Spleen (tissue), 11 donors: ENCODE data around the gene NCL. TPM values are rescaled to one million over a fixed set of nuclear protein-coding genes. Genes with fewer than 3 reads are reported as not detected.

Experiments used
- DNase-seq: peaks from one replicate; pipeline ENCODE4 v3.0.0-alpha.2; 2020
- H3K27ac ChIP-seq, 8 donors: fragments of 200-600 bp; sonication (generic) in 7 of 8; 1 replicate in 4 of 8; 2 replicates in 4 of 8; pipeline versions ENCODE4 v1.5.0 to v1.8.0; 2016 to 2021; ENCODE audit warnings: inconsistent platforms in 4 of 8, mild to moderate bottlenecking in 4 of 8, moderate library complexity in 1 of 8
- H3K27me3 ChIP-seq, 7 donors: fragments of 200-600 bp; sonication (generic) in 6 of 7; replicated peaks in 1 of 7; 1 replicate in 4 of 7; 2 replicates in 3 of 7; pipeline versions ENCODE4 v1.5.0 to v1.8.0; 2016 to 2021; ENCODE audit warnings: inconsistent platforms in 3 of 7, mild to moderate bottlenecking in 1 of 7
- H3K36me3 ChIP-seq, 6 donors: fragments of 200-600 bp; sonication (generic) in 5 of 6; 1 replicate in 4 of 6; 2 replicates in 2 of 6; pipeline versions ENCODE4 v1.5.0 to v1.8.0; 2016 to 2021; ENCODE audit warnings: inconsistent platforms in 2 of 6
- H3K4me1 ChIP-seq, 6 donors: fragments of 200-600 bp; sonication (generic) in 5 of 6; 1 replicate in 3 of 6; 2 replicates in 3 of 6; pipeline versions ENCODE4 v1.5.0 to v1.8.0; 2016 to 2021; ENCODE audit warnings: inconsistent platforms in 3 of 6
- H3K4me3 ChIP-seq, 8 donors: fragments of 200-600 bp; sonication (generic) in 7 of 8; 1 replicate in 4 of 8; 2 replicates in 4 of 8; pipeline versions ENCODE4 v1.5.0 to v1.8.0; 2016 to 2021; ENCODE audit warnings: inconsistent platforms in 4 of 8, mild to moderate bottlenecking in 4 of 8, moderate library complexity in 2 of 8
- H3K9me3 ChIP-seq, 8 donors: fragments of 200-600 bp; sonication (generic) in 7 of 8; 1 replicate in 4 of 8; 2 replicates in 4 of 8; pipeline versions ENCODE4 v1.5.0 to v1.8.0; 2016 to 2021; ENCODE audit warnings: inconsistent platforms in 4 of 8
- CTCF ChIP-seq, 11 experiments: fragments of 200-600 bp in 7 of 11; fragments of 450-650 bp in 4 of 11; sonication (generic) in 4 of 11; IDR thresholded peaks in 8 of 11; conservative IDR thresholded peaks in 3 of 11; 1 replicate in 7 of 11; 2 replicates in 4 of 11; pipeline versions ENCODE4 v1.4.0 to v1.8.0; 2016 to 2021; ENCODE audit warnings: antibody characterized with exemption in 11 of 11, inconsistent platforms in 4 of 11, mild to moderate bottlenecking in 1 of 11
- POLR2A ChIP-seq, 3 donors: fragments of 450-650 bp; IDR thresholded peaks; one replicate each; pipeline ENCODE4 v1.5.1; 2017; ENCODE audit warnings: antibody characterized with exemption in 3 of 3, mild to moderate bottlenecking in 1 of 3
- POLR2AphosphoS5 ChIP-seq, 3 donors: sonication (generic); formaldehyde crosslinking; IDR thresholded peaks; one replicate each; pipeline ENCODE4 v1.5.1; 2017; ENCODE audit warnings: antibody characterized with exemption in 3 of 3
- WGBS, 5 donors: extraction: QIAGEN DNeasy Blood & Tissue Kit in 3 of 5; methylation state at CpG; one replicate each; pipeline versions ENCODE4 v1.1.5 to v1.1.7; 2013 to 2018; 5-methylcytosine and 5-hydroxymethylcytosine counted together
- intact Hi-C: fragments of 100-400 bp; cut with DNase I; formaldehyde crosslinking; loops from one replicate; pipeline ENCODE4 v1.15.0; 2023; ENCODE audit warnings: low total_unique reads
- polyA plus RNA-seq, 3 donors: library from polyadenylated mRNA; stranded (reverse); fragments of 200-250 nt; gene quantifications; one replicate each; pipeline ENCODE4 v1.2.1, GENCODE V29; 2013
- total RNA-seq, 7 donors: library from RNA; depleted of rRNA in 3 of 7; stranded (reverse); fragments of >200 nt in 3 of 7; fragmentation: NEBNext Ultra II Directional in 4 of 7; extraction: Animal tissue kit (Norgen Biotek cat#: 25700) in 4 of 7; gene quantifications; one replicate each; pipeline versions ENCODE4 v1.1.0 to v1.2.1, GENCODE V29; 2016 to 2021
- donor health status: healthy with polysubstance abuse.
- donor health status: DM: no; HTN: no; CAD: no; lungs with moderate emphysema.
- donor health status: DM: no; HTN: no; CAD: no.
- donor health status: Bipolar disorder and iron deficiency.
- donor health status: healthy.
- donor health status: DM: no; HTN: no; CAD: no.
- donor health status: DM: yes; HTN: yes; CAD: no.

The NCL gene
- total and polyA plus RNA-seq, 10 donors: 113 to 424 (median 178) TPM

- Histone ChIP-seq H3K27me3 (no peaks in the 10 kb centered on the region), H3K4me1 (peaks cover 4 to 58% (median 24%) of the 10 kb centered on the region in 6 donors), H3K9me3 (no peaks in the 10 kb centered on the region), H3K4me3 (no peak overlapping the region), H3K36me3 (peaks cover 20 to 97% (median 84%) of the 10 kb centered on the region in 6 donors), H3K27ac (peak overlapping the region in 2 of 8 donors; percentile 4 to 10)
- intact Hi-C loops: no loop called here
- 70 to 84% (median 84%) methylated on average over 6 of the region's 6 CpGs for WGBS, 5 donors
- DNase-seq: peak; percentile 10
- TF ChIP-seq POLR2A (IDR thresholded peaks at IDR 0.05): no peak
- TF ChIP-seq POLR2AphosphoS5 (IDR thresholded peaks at IDR 0.05): no peak
- no peak for TF ChIP-seq CTCF (IDR thresholded peaks at IDR 0.05 in 8 of 11, conservative IDR thresholded peaks at IDR 0.05 in 3 of 11)
Measured at GRCh38 chr2:231455890-231456289, 8.4 kb downstream of the NCL start.

GRCh38 chr2:231455222-231455621, 9.1 kb downstream of the NCL start:
- intact Hi-C loops: no loop called here
- Histone ChIP-seq H3K36me3 (peaks cover 20 to 90% (median 78%) of the 10 kb centered on the region in 6 donors), H3K4me1 (peaks cover under 1 to 51% (median 20%) of the 10 kb centered on the region in 6 donors), H3K27ac (no peak overlapping the region), H3K27me3 (no peaks in the 10 kb centered on the region), H3K9me3 (no peaks in the 10 kb centered on the region), H3K4me3 (no peak overlapping the region)
- WGBS, 5 donors: 81 to 88% (median 84%) methylated on average over 11 of the region's 11 CpGs
- peak; percentile 63 for DNase-seq
- TF ChIP-seq POLR2AphosphoS5 (IDR thresholded peaks at IDR 0.05) (peak; percentile 46 to 57 (median 51)), CTCF (IDR thresholded peaks at IDR 0.05 in 8 of 11, conservative IDR thresholded peaks at IDR 0.05 in 3 of 11) (no peak)

- no peak for DNase-seq
- Histone ChIP-seq H3K4me3 (no peak overlapping the region), H3K27ac (no peak overlapping the region), H3K27me3 (no peaks in the 10 kb centered on the region), H3K4me1 (peaks cover 0 to 43% (median 16%) of the 10 kb centered on the region in 6 donors), H3K9me3 (no peaks in the 10 kb centered on the region), H3K36me3 (peaks cover 20 to 82% (median 69%) of the 10 kb centered on the region in 6 donors)
- intact Hi-C loops: no loop called here
- WGBS, 5 donors: 78 to 91% (median 87%) methylated on average over 4 of the region's 4 CpGs
- TF ChIP-seq POLR2AphosphoS5 (IDR thresholded peaks at IDR 0.05) (peak in 1 of 3 donors; percentile 5), POLR2A (IDR thresholded peaks at IDR 0.05) (no peak), CTCF (IDR thresholded peaks at IDR 0.05 in 8 of 11, conservative IDR thresholded peaks at IDR 0.05 in 3 of 11) (no peak)
Measured at GRCh38 chr2:231454361-231454791, 9.9 kb downstream of the NCL start.

GRCh38 chr2:231452799-231453508, 11.3 kb downstream of the NCL start:
- DNase-seq: peak; percentile 39
- TF ChIP-seq POLR2A (IDR thresholded peaks at IDR 0.05) (no peak), POLR2AphosphoS5 (IDR thresholded peaks at IDR 0.05) (peak in 1 of 3 donors; percentile 12), CTCF (IDR thresholded peaks at IDR 0.05 in 8 of 11, conservative IDR thresholded peaks at IDR 0.05 in 3 of 11) (no peak)
- H3K27ac ChIP-seq: peak overlapping the region in 4 of 8 donors; percentile 7 to 29 (median 18)
- peaks cover 0 to 30% (median 16%) of the 10 kb centered on the region in 6 donors for H3K4me1 ChIP-seq
- intact Hi-C loops: no loop called here
- no peak overlapping the region for H3K4me3 ChIP-seq
- no peaks in the 10 kb centered on the region for H3K27me3 ChIP-seq
- H3K36me3 ChIP-seq: peaks cover 10 to 67% (median 55%) of the 10 kb centered on the region in 6 donors
- WGBS, 5 donors: 75 to 89% (median 79%) methylated on average over 10 of the region's 10 CpGs
- no peaks in the 10 kb centered on the region for H3K9me3 ChIP-seq
